ENCODE measurements around the gene KCNJ10.

DNA sequence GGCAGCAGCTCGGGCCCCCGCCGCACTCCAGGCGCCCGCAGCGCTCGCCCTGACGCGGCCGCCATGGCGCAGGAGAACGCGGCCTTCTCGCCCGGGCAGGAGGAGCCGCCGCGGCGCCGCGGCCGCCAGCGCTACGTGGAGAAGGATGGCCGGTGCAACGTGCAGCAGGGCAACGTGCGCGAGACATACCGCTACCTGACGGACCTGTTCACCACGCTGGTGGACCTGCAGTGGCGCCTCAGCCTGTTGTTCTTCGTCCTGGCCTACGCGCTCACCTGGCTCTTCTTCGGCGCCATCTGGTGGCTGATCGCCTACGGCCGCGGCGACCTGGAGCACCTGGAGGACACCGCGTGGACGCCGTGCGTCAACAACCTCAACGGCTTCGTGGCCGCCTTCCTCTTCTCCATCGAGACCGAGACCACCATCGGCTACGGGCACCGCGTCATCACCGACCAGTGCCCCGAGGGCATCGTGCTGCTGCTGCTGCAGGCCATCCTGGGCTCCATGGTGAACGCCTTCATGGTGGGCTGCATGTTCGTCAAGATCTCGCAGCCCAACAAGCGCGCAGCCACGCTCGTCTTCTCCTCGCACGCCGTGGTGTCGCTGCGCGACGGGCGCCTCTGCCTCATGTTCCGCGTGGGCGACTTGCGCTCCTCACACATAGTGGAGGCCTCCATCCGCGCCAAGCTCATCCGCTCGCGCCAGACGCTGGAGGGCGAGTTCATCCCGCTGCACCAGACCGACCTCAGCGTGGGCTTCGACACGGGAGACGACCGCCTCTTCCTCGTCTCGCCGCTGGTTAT is 14.2 kb upstream of the KCNJ10 start:
- TF ChIP-seq, protein P1, sequence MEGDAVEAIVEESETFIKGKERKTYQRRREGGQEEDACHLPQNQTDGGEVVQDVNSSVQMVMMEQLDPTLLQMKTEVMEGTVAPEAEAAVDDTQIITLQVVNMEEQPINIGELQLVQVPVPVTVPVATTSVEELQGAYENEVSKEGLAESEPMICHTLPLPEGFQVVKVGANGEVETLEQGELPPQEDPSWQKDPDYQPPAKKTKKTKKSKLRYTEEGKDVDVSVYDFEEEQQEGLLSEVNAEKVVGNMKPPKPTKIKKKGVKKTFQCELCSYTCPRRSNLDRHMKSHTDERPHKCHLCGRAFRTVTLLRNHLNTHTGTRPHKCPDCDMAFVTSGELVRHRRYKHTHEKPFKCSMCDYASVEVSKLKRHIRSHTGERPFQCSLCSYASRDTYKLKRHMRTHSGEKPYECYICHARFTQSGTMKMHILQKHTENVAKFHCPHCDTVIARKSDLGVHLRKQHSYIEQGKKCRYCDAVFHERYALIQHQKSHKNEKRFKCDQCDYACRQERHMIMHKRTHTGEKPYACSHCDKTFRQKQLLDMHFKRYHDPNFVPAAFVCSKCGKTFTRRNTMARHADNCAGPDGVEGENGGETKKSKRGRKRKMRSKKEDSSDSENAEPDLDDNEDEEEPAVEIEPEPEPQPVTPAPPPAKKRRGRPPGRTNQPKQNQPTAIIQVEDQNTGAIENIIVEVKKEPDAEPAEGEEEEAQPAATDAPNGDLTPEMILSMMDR (conservative IDR thresholded peaks at IDR 0.05; ENCODE audit: low read length), result peak; percentile 51
- no peak for TF ChIP-seq EZH2phosphoT487 (IDR thresholded peaks at IDR 0.05; ENCODE audit: borderline replicate concordance)
